Caki2 (cell line): ENCODE data around the gene CPN2. TPM values are rescaled to one million over a fixed set of nuclear protein-coding genes. Genes with fewer than 3 reads are reported as not detected.

Source experiments
- DNase-seq: peaks from one replicate; pipeline ENCODE4 v3.0.0-alpha.2; 2015; ENCODE audit warnings: low read depth
- in situ Hi-C: cut with HindIII; loops from 2 replicates; pipeline ENCODE4 v1.10.0; 2016; ENCODE audit warnings: low sequenced_read_pairs, low pct_unique_long_range_greater_than_20kb, mixed read lengths
- total RNA-seq: library from RNA; depleted of rRNA; stranded (reverse); fragments of >200 nt; shearing (Covaris generic); gene quantifications from 2 replicates; pipeline ENCODE4 v1.2.3, GENCODE V29; 2014; ENCODE audit warnings: low replicate concordance

Gene CPN2
- total RNA-seq, 1 experiment from 2014 or later: not detected

- peak; percentile 93 for DNase-seq
- in situ Hi-C loops: no loop called here
Observed at GRCh38 chr3:194323785-194324735, 27.1 kb downstream of the CPN2 start.

GRCh38 chr3:194322678-194323211, 28.4 kb downstream of the CPN2 start:
- in situ Hi-C loops: no loop called here
- DNase-seq: peak; percentile 95

- in situ Hi-C loops: no loop called here
Observed at GRCh38 chr3:194321693-194322640, 29.2 kb downstream of the CPN2 start.

GRCh38 chr3:194320744-194321243, 30.3 kb downstream of the CPN2 start:
- in situ Hi-C loops: no loop called here
- no peak for DNase-seq

More at GRCh38 chr3:194321693-194322640, 29.2 kb downstream of the CPN2 start:
- peak; percentile 83 for DNase-seq

GRCh38 chr3:194320100-194320499, 31.0 kb downstream of the CPN2 start:
- DNase-seq: no peak
- in situ Hi-C loops: no loop called here

GRCh38 chr3:194318511-194319161, 32.5 kb downstream of the CPN2 start:
- in situ Hi-C loops: loop anchor here (10.0 kb wide), 1 partner anchor 464 kb away; no protein-coding TSS in a partner anchor
- no peak for DNase-seq

GRCh38 chr3:194316918-194317317, 34.2 kb downstream of the CPN2 start:
- in situ Hi-C loops: loop anchor here (10.0 kb wide), 1 partner anchor 462 kb away; no protein-coding TSS in a partner anchor

GRCh38 chr3:194315965-194316361, 35.2 kb downstream of the CPN2 start:
- in situ Hi-C loops: loop anchor here (10.0 kb wide), 1 partner anchor 461 kb away; no protein-coding TSS in a partner anchor
- no peak for DNase-seq

More at GRCh38 chr3:194316918-194317317, 34.2 kb downstream of the CPN2 start:
- DNase-seq: no peak

- in situ Hi-C loops: loop anchor here (10.0 kb wide), 1 partner anchor 461 kb away; no protein-coding TSS in a partner anchor
- peak; percentile 95 for DNase-seq
Observed at GRCh38 chr3:194315088-194315964, 35.8 kb downstream of the CPN2 start.

- DNase-seq: peak; percentile 60
- in situ Hi-C loops: loop anchor here (10.0 kb wide), 1 partner anchor 460 kb away; no protein-coding TSS in a partner anchor
Observed at GRCh38 chr3:194314388-194315068, 36.6 kb downstream of the CPN2 start.

- DNase-seq: no peak
- in situ Hi-C loops: loop anchor here (10.0 kb wide), 1 partner anchor 459 kb away; no protein-coding TSS in a partner anchor
Observed at GRCh38 chr3:194313560-194314387, 37.4 kb downstream of the CPN2 start.

GRCh38 chr3:194312743-194313281, 38.3 kb downstream of the CPN2 start:
- in situ Hi-C loops: loop anchor here (10.0 kb wide), 1 partner anchor 458 kb away; no protein-coding TSS in a partner anchor
- DNase-seq: peak; percentile 97

GRCh38 chr3:194312186-194312742, 38.9 kb downstream of the CPN2 start:
- DNase-seq: no peak
- in situ Hi-C loops: loop anchor here (10.0 kb wide), 1 partner anchor 457 kb away; no protein-coding TSS in a partner anchor

- in situ Hi-C loops: loop anchor here (10.0 kb wide), 1 partner anchor 456 kb away; no protein-coding TSS in a partner anchor
- DNase-seq: no peak
Observed at GRCh38 chr3:194311000-194311399, 40.1 kb downstream of the CPN2 start.
